ENCODE measurements around the gene TNNT3. TPM values are rescaled to one million over a fixed set of nuclear protein-coding genes. Genes with fewer than 3 reads are reported as not detected.
A peak's percentile ranks its signal among the peaks of the same experiment; 100 is the strongest.
"Not testable (repeated sequence)": the region's sequence is repeated elsewhere in the genome, so short reads cannot be mapped to it uniquely, and the experiment has no call there.

The TNNT3 gene
- total RNA-seq, 2 experiments from 2014 or later, result 4.7 to 6.2 TPM

DNA sequence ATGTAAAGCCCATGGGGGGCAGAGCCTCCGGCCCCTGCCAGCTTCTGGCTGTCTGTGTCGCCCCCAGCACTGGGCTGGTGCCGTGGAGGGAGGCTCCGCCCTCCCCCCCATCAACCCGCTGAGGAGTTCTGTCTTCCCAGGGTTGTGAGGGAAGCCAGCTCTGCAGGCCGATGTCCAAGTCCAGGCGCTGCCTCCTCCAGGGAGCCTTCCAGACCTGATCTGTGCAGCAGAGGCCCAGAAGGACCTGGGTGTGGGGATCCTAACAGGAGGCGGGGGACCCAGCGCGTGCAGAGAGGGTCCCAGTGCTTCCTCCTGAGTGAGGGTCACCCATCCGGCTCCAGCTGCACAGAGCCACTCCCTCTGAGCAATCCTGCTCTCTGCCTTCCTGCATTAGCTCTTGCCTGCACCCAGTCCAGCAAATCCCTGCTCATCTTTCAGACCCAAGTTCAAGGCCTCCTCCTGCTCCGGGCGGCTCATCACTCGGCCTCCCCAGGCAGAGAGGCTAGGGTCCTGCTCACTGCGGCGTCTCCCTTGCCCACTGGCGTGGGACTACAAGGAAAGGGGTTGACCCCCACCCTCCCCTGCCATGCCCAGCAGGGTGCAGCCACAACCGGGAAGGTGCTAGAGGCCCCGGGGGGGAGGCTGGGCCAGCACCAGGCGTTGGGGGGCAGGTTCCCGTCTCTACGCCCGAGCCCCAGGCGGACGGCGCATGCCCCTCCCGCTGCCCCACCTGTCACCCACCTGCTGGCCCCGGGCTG lies 44.2 kb upstream of the TNNT3 start:
- no TSS peak for BruUV-seq (replicated peaks)

DNA sequence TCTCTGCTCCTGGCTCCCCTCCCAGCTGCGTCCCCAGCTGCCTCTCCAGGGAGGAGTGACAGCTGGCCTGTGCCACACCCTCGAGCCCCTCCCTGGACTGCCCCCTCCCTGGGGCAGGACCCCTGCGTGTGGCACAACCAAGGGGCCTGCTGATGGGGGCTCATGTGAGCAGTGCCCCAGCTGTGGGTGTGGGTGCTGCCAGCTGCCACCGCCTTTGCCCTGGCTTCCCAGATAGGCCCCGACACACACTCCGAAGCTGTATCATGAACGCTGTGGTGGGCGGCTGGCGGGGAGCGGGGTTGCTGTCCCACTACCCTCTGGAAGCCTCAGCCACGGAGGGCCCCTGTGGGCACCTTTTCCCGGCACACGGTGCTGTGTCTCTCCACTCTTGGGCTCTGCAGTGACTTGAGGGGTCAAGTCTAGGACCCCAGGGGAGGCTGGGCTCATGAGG lies 43.6 kb upstream of the TNNT3 start:
- H3K27ac ChIP-seq (ENCODE audit: low read depth, low read length, poor library complexity, severe bottlenecking); H3K79me2 ChIP-seq (ENCODE audit: insufficient read depth, low read depth, low read length); H3K4me3 ChIP-seq (ENCODE audit: low read depth, low read length, poor library complexity, severe bottlenecking); CTCF ChIA-PET (ENCODE audit: unreplicated experiment); BruUV-seq (replicated peaks); H4K20me1 ChIP-seq (ENCODE audit: insufficient read depth, low read length); H3K4me2 ChIP-seq (ENCODE audit: low read length); H3K4me1 ChIP-seq (ENCODE audit: insufficient read depth, low read length, poor library complexity, severe bottlenecking); H3K9me3 ChIP-seq (ENCODE audit: low read length); DNase-seq (ENCODE audit: low spot score); H2AFZ ChIP-seq (ENCODE audit: low read length); intact Hi-C loops (cut with micrococcal nuclease; ENCODE audit: unreplicated experiment); H3K36me3 ChIP-seq (ENCODE audit: insufficient read depth, low read length); H3K9me2 ChIP-seq (ENCODE audit: insufficient read depth, low read length): not testable (repeated sequence)
- POLR2A ChIA-PET, result interaction anchor here (0.6 kb wide), 1 partner anchor 200 kb away, joined by 3 read pairs; no protein-coding TSS in a partner anchor

More for the DNA sequence above, 44.2 kb upstream of the TNNT3 start:
- ChIA-PET POLR2A (interaction anchor here (0.6 kb wide), 1 partner anchor 200 kb away, joined by 3 read pairs; no protein-coding TSS in a partner anchor), CTCF (ENCODE audit: unreplicated experiment) (no interaction called here)
- no peak overlapping the region for H3K4me2 ChIP-seq (ENCODE audit: low read length)
- no peak overlapping the region for H2AFZ ChIP-seq (ENCODE audit: low read length)
- no peaks in the 10 kb centered on the region for H3K4me1 ChIP-seq (ENCODE audit: insufficient read depth, low read length, poor library complexity, severe bottlenecking)
- no peaks in the 10 kb centered on the region for H3K9me3 ChIP-seq (ENCODE audit: low read length)
- no peaks in the 10 kb centered on the region for H3K79me2 ChIP-seq (ENCODE audit: insufficient read depth, low read depth, low read length)
- intact Hi-C loops (cut with micrococcal nuclease; ENCODE audit: unreplicated experiment), result no loop called here
- no peak overlapping the region for H3K27ac ChIP-seq (ENCODE audit: low read depth, low read length, poor library complexity, severe bottlenecking)
- H3K9me2 ChIP-seq (ENCODE audit: insufficient read depth, low read length), result no peaks in the 10 kb centered on the region
- TF ChIP-seq EZH2phosphoT487 (IDR thresholded peaks at IDR 0.05; ENCODE audit: borderline replicate concordance, low read depth, low read length) (no peak), CTCF (conservative IDR thresholded peaks at IDR 0.05; ENCODE audit: low read length) (no peak)
- H4K20me1 ChIP-seq (ENCODE audit: insufficient read depth, low read length), result no peaks in the 10 kb centered on the region; the same call in 1 of the 2 replicates
- DNase-seq (ENCODE audit: low spot score), result no peak
- no peaks in the 10 kb centered on the region for H3K36me3 ChIP-seq (ENCODE audit: insufficient read depth, low read length)
- no peak overlapping the region for H3K4me3 ChIP-seq (ENCODE audit: low read depth, low read length, poor library complexity, severe bottlenecking)

DNA sequence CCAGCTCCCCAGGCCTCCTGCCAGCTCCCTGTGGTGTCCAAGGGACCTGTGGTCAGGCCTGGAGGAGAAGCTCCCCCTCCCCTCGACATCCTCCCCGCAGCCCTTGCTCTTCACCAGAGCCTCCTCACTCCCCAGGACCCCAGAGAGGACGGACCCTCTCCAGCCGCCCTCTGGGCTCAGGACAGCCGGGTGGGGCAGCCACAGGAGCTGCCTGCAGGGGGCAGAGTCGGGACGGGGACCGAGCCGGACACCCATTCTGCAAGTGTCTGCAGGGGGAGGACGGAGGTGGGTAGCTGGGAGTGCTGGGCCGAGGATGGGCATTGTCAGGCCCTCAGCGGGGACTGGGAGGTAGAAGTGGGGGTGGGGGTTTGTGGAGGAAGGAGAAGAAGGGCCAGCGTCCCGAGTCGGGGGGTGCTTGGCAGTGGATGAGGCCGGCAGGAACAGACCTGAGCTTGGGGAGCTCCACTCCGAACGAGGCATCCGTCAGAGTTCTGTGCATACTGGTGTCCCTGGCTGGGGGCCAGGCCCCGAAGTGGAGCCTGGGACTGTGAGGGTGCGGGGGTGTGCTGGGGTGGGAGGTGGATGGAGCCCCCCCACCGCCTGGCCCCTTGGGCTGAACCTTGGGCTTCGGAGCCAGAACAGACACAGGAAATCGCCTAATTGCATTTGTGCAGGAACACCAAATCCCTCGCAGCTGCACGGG lies 43.0 kb upstream of the TNNT3 start:
- intact Hi-C loops (cut with micrococcal nuclease; ENCODE audit: unreplicated experiment), result no loop called here
- peaks cover 8% of the 10 kb centered on the region for H3K4me1 ChIP-seq (ENCODE audit: insufficient read depth, low read length, poor library complexity, severe bottlenecking)
- no peak overlapping the region for H2AFZ ChIP-seq (ENCODE audit: low read length)
- no peaks in the 10 kb centered on the region for H3K36me3 ChIP-seq (ENCODE audit: insufficient read depth, low read length)
- no peaks in the 10 kb centered on the region for H3K9me3 ChIP-seq (ENCODE audit: low read length)
- no peak overlapping the region for H3K4me3 ChIP-seq (ENCODE audit: low read depth, low read length, poor library complexity, severe bottlenecking)
- no peak overlapping the region for H3K27ac ChIP-seq (ENCODE audit: low read depth, low read length, poor library complexity, severe bottlenecking)
- H3K79me2 ChIP-seq (ENCODE audit: insufficient read depth, low read depth, low read length), result no peaks in the 10 kb centered on the region
- TF ChIP-seq EZH2phosphoT487 (IDR thresholded peaks at IDR 0.05; ENCODE audit: borderline replicate concordance, low read depth, low read length) (no peak), CTCF (conservative IDR thresholded peaks at IDR 0.05; ENCODE audit: low read length) (peak; percentile 73)
- DNase-seq (ENCODE audit: low spot score), result peak; percentile 18
- H3K9me2 ChIP-seq (ENCODE audit: insufficient read depth, low read length), result no peaks in the 10 kb centered on the region
- BruUV-seq (replicated peaks), result no TSS peak
- ChIA-PET CTCF (ENCODE audit: unreplicated experiment) (no interaction called here), POLR2A (no interaction called here)
- no peak overlapping the region for H3K4me2 ChIP-seq (ENCODE audit: low read length)
- no peaks in the 10 kb centered on the region for H4K20me1 ChIP-seq (ENCODE audit: insufficient read depth, low read length)
